Smooth muscle cell (in vitro differentiated cells): ENCODE data around the gene GEMIN8. TPM values are rescaled to one million over a fixed set of nuclear protein-coding genes. Genes with fewer than 3 reads are reported as not detected.

Source experiments
- DNase-seq: peaks from one replicate; lab custom pipeline; 2025; ENCODE audit not compliant: unreplicated experiment; lab: John Stamatoyannopoulos, UW
- H2AFZ ChIP-seq: fragments of 200-600 bp; sonication (generic); 2 replicates; pipeline ENCODE4 v1.6.0; 2016; ENCODE audit warnings: antibody characterized with exemption, low read depth, mild to moderate bottlenecking
- H3F3A ChIP-seq: fragments of 200-600 bp; sonication (generic); 2 replicates; pipeline ENCODE4 v1.6.0; 2017; ENCODE audit warnings: antibody characterized with exemption, low read depth
- H3K27ac ChIP-seq: fragments of 200-600 bp; sonication (generic); 2 replicates; pipeline ENCODE4 v1.5.1; 2016; ENCODE audit warnings: low read depth, mild to moderate bottlenecking
- H3K27me3 ChIP-seq: fragments of 200-600 bp; sonication (generic); 2 replicates; pipeline ENCODE4 v1.6.1; 2016; ENCODE audit warnings: low read depth, mild to moderate bottlenecking
- H3K36me3 ChIP-seq: fragments of 200-600 bp; sonication (generic); 2 replicates; pipeline ENCODE4 v1.5.1; 2016; ENCODE audit warnings: low read depth
- H3K4me1 ChIP-seq: fragments of 200-600 bp; sonication (generic); 2 replicates; pipeline ENCODE4 v1.5.1; 2016; ENCODE audit warnings: low read depth
- H3K4me2 ChIP-seq: fragments of 200-600 bp; sonication (generic); 2 replicates; pipeline ENCODE4 v1.6.0; 2016; ENCODE audit warnings: mild to moderate bottlenecking
- H3K4me3 ChIP-seq: fragments of 200-600 bp; sonication (generic); 2 replicates; pipeline ENCODE4 v1.5.1; 2016; ENCODE audit warnings: mild to moderate bottlenecking
- H3K79me2 ChIP-seq: fragments of 200-600 bp; sonication (generic); 2 replicates; pipeline ENCODE4 v1.6.0; 2016; ENCODE audit warnings: low read depth, mild to moderate bottlenecking
- H3K9ac ChIP-seq: fragments of 200-600 bp; sonication (generic); 2 replicates; pipeline ENCODE4 v1.6.0; 2016; ENCODE audit warnings: low read depth
- H3K9me3 ChIP-seq: fragments of 200-600 bp; sonication (generic); replicated peaks from 2 replicates; pipeline ENCODE4 v1.5.1; 2016; ENCODE audit warnings: low read depth
- H4K20me1 ChIP-seq: fragments of 200-600 bp; sonication (generic); 2 replicates; pipeline ENCODE4 v1.6.0; 2016; ENCODE audit warnings: low read depth
- CTCF ChIP-seq: fragments of 200-600 bp; sonication (generic); IDR thresholded peaks from 2 replicates; pipeline ENCODE4 v1.5.1; 2017; ENCODE audit warnings: borderline replicate concordance, mild to moderate bottlenecking, antibody characterized with exemption; ENCODE audit not compliant: insufficient read depth, poor library complexity, severe bottlenecking
- WGBS: methylation state at CpG from one replicate; pipeline ENCODE4 v1.1.7; 2016; ENCODE audit warnings: low lambda C conversion rate; 5-methylcytosine and 5-hydroxymethylcytosine counted together
- polyA plus RNA-seq: library from polyadenylated mRNA; unstranded; fragments of >200 nt; fragmentation: Nextera tagmentation; extraction: Ambion mirVana; gene quantifications from 2 replicates; pipeline ENCODE4 v1.2.1, GENCODE V29; 2016
- total RNA-seq: library from RNA; depleted of rRNA; stranded (reverse); fragments of >200 nt; gene quantifications from 2 replicates; pipeline ENCODE4 v1.2.3, GENCODE V29; 2014

GEMIN8 gene
- total and polyA plus RNA-seq, 2 experiments from 2014 or later: 15.8 to 21.5 TPM

GRCh38 chrX:14039344-14039743 lies 9.7 kb upstream of the GEMIN8 start:
- Histone ChIP-seq H3K27me3 (no peaks in the 10 kb centered on the region), H3K36me3 (no peaks in the 10 kb centered on the region), H3K4me3 (no peak overlapping the region), H4K20me1 (no peaks in the 10 kb centered on the region), H2AFZ (no peak overlapping the region), H3K4me1 (no peaks in the 10 kb centered on the region), H3K27ac (no peak overlapping the region), H3K9me3 (no peaks in the 10 kb centered on the region), H3K79me2 (no peaks in the 10 kb centered on the region), H3F3A (no peaks in the 10 kb centered on the region), H3K4me2 (no peak overlapping the region), H3K9ac (no peak overlapping the region)
- no peak for DNase-seq
- 47% methylated on average over 3 of the region's 3 CpGs for WGBS
- TF ChIP-seq CTCF: peak; percentile 67

- Histone ChIP-seq H3K4me1 (no peaks in the 10 kb centered on the region), H3F3A (no peaks in the 10 kb centered on the region), H3K27ac (no peak overlapping the region), H3K4me3 (no peak overlapping the region), H3K79me2 (no peaks in the 10 kb centered on the region), H3K4me2 (no peak overlapping the region), H3K27me3 (no peaks in the 10 kb centered on the region), H3K9ac (no peak overlapping the region), H3K9me3 (no peaks in the 10 kb centered on the region), H2AFZ (no peak overlapping the region), H3K36me3 (no peaks in the 10 kb centered on the region), H4K20me1 (no peaks in the 10 kb centered on the region)
- WGBS: 67% methylated on average over 3 of the region's 3 CpGs
- no peak for TF ChIP-seq CTCF
- no peak for DNase-seq
Measured at GRCh38 chrX:14038375-14039085, 8.8 kb upstream of the GEMIN8 start.

GRCh38 chrX:14032406-14032805 lies 2.7 kb upstream of the GEMIN8 start:
- TF ChIP-seq CTCF: peak; percentile 85
- H3K79me2 ChIP-seq: no peaks in the 10 kb centered on the region
- H4K20me1 ChIP-seq: no peaks in the 10 kb centered on the region
- no peaks in the 10 kb centered on the region for H3K27me3 ChIP-seq
- H3K27ac ChIP-seq: no peak overlapping the region
- H3K4me2 ChIP-seq: no peak overlapping the region
- DNase-seq: no peak
- 6% methylated on average over 2 of the region's 2 CpGs for WGBS
- H3K9ac ChIP-seq: no peak overlapping the region
- no peak overlapping the region for H2AFZ ChIP-seq
- no peaks in the 10 kb centered on the region for H3K36me3 ChIP-seq
- H3K4me3 ChIP-seq: no peak overlapping the region
- H3F3A ChIP-seq: no peaks in the 10 kb centered on the region
- peaks cover 4% of the 10 kb centered on the region for H3K4me1 ChIP-seq
- H3K9me3 ChIP-seq: no peaks in the 10 kb centered on the region

- Histone ChIP-seq H4K20me1 (no peaks in the 10 kb centered on the region), H3K4me1 (peaks cover 4% of the 10 kb centered on the region), H3K9me3 (no peaks in the 10 kb centered on the region), H3K4me3 (peak overlapping the region; percentile 51), H3K27ac (peak overlapping the region; percentile 91), H2AFZ (peak overlapping the region; percentile 23), H3K9ac (peak overlapping the region; percentile 76), H3K36me3 (no peaks in the 10 kb centered on the region), H3K4me2 (peak overlapping the region; percentile 77), H3F3A (no peaks in the 10 kb centered on the region), H3K27me3 (no peaks in the 10 kb centered on the region), H3K79me2 (no peaks in the 10 kb centered on the region)
- WGBS: 32% methylated on average over 7 of the region's 7 CpGs
- no peak for DNase-seq
- no peak for TF ChIP-seq CTCF
Measured at GRCh38 chrX:14030174-14030530, 460 bp upstream of the GEMIN8 start.
